Retinal pigment epithelial cell (primary cell): ENCODE data around the gene TM2D1.

Experiments used
- DNase-seq: peaks from one replicate; pipeline ENCODE4 v3.0.0-alpha.2; 2010; ENCODE audit warnings: low read depth
- H3K4me3 ChIP-seq: 2 replicates; pipeline ENCODE4 v1.5.1; 2011; ENCODE audit warnings: mild to moderate bottlenecking, low read length, control low read depth, moderate library complexity
- TF ChIP-seq, protein P1 (sequence below): conservative IDR thresholded peaks from 2 replicates; pipeline ENCODE4 v1.5.1; 2011; ENCODE audit warnings: low read depth, low read length, control low read depth, inconsistent platforms

TM2D1 gene

DNA sequence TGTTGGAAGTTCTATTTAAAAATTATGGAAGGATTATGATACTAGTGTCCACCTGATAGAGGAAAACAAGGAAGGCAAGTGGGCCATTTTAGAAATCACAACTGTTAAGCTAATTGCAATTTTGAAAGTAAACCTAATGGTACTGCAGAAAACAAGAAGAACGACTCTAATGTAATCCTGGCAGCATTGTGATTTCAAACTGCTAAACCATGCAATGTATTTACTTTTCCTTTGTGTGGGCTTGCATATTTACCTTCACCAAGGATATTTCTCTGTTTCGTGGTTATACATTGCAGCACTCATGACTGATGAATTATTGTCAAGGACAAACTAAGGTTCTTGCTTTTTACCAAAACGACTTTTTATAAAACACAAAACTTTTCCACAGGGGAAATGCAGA, 88.1 kb downstream of the TM2D1 start:
- H3K4me3 ChIP-seq = no peak overlapping the region
- DNase-seq = no peak
- TF ChIP-seq, protein P1, sequence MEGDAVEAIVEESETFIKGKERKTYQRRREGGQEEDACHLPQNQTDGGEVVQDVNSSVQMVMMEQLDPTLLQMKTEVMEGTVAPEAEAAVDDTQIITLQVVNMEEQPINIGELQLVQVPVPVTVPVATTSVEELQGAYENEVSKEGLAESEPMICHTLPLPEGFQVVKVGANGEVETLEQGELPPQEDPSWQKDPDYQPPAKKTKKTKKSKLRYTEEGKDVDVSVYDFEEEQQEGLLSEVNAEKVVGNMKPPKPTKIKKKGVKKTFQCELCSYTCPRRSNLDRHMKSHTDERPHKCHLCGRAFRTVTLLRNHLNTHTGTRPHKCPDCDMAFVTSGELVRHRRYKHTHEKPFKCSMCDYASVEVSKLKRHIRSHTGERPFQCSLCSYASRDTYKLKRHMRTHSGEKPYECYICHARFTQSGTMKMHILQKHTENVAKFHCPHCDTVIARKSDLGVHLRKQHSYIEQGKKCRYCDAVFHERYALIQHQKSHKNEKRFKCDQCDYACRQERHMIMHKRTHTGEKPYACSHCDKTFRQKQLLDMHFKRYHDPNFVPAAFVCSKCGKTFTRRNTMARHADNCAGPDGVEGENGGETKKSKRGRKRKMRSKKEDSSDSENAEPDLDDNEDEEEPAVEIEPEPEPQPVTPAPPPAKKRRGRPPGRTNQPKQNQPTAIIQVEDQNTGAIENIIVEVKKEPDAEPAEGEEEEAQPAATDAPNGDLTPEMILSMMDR = no peak

DNA sequence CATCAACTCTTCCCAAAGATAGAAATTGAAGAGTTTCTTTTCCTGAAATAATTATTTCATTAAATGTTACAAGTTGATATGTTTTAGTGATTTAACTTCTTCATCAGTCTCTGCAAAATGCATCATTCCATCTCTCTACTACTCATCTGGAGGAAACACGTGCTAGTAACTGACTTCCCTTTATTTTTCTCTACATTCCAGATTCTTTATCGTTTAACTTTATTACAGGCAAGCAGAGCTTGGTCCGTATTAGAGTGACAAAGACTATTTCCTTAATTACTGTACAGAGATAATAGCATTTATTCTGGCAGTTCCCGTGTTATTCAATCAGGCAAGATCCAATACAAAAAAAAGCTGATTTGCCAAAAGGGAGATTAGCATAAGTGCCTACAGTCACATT, 88.6 kb downstream of the TM2D1 start:
- no peak for DNase-seq
- no peak overlapping the region for H3K4me3 ChIP-seq
- TF ChIP-seq, protein P1 = no peak

- no peak for DNase-seq
- H3K4me3 ChIP-seq = no peak overlapping the region
- TF ChIP-seq, protein P1 = no peak
These were observed 89.4 kb downstream of the TM2D1 start for GRCh38 chr1:61635557-61635956.

DNA sequence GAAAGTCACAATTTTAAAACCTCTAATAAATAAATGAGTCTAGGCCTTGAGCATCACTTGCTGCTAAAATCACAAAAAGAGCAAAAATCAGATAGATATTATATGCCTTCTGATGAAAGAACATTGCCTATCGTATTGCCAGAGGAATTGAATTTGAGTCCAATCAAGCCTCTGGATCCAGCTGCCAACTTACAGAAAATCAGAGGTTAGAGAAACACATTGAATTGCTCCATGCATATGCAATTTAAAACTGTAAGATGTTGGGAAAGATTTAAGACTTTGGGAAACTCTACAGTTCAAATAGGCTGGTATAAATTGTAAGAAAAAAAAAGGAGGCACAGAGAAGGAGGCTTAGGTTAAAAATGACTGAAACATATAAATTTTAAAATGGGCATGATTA, 93.5 kb downstream of the TM2D1 start:
- H3K4me3 ChIP-seq = no peak overlapping the region
- TF ChIP-seq, protein P1 = no peak
- no peak for DNase-seq
